GM19238 (cell line): Measurements from ENCODE around the gene DLG4.
"Not testable (repeated sequence)": the region's sequence is repeated elsewhere in the genome, so short reads cannot be mapped to it uniquely, and the experiment has no call there.

Experiments used
- DNase-seq: peaks from one replicate; pipeline ENCODE4 v3.0.0; 2011; ENCODE audit warnings: low spot score; ENCODE audit not compliant: insufficient read length

The DLG4 gene

GRCh38 chr17:7249830-7250229 is 30.2 kb upstream of the DLG4 start:
- DNase-seq: no peak

- no peak for DNase-seq
Measured at GRCh38 chr17:7249214-7249613, 29.6 kb upstream of the DLG4 start.

- DNase-seq: no peak
Measured at GRCh38 chr17:7248796-7249195, 29.2 kb upstream of the DLG4 start.

GRCh38 chr17:7246779-7247178 is 27.1 kb upstream of the DLG4 start:
- no peak for DNase-seq

GRCh38 chr17:7243838-7244237 is 24.2 kb upstream of the DLG4 start:
- not testable (repeated sequence) for DNase-seq

GRCh38 chr17:7243453-7243729 is 23.8 kb upstream of the DLG4 start:
- DNase-seq: no peak

- DNase-seq: peak; percentile 85
Measured at GRCh38 chr17:7242717-7243452, 23.2 kb upstream of the DLG4 start.

- peak; percentile 56 for DNase-seq
Measured at GRCh38 chr17:7241783-7242716, 22.4 kb upstream of the DLG4 start, which contains the start of gene GABARAP. Gene GABARAP, minus strand, starts transcription at chr17:7242449. Its CDS starts 119 bp downstream, at chr17:7242330.

- DNase-seq: no peak
Measured at GRCh38 chr17:7241090-7241733, 21.6 kb upstream of the DLG4 start.

- DNase-seq: no peak
Measured at GRCh38 chr17:7240375-7240774, 20.7 kb upstream of the DLG4 start.

- DNase-seq: peak; percentile 98
Measured at GRCh38 chr17:7239091-7240027, 19.7 kb upstream of the DLG4 start, which contains the start of gene PHF23. Gene PHF23, minus strand, starts transcription at chr17:7239457. Its CDS starts 178 bp downstream, at chr17:7239279.

- DNase-seq: no peak
Measured at GRCh38 chr17:7238420-7239090, 18.9 kb upstream of the DLG4 start.

- DNase-seq: peak; percentile 80
Measured at GRCh38 chr17:7237761-7238419, 18.3 kb upstream of the DLG4 start.

- DNase-seq: no peak
Measured at GRCh38 chr17:7237266-7237760, 17.7 kb upstream of the DLG4 start.

- DNase-seq: no peak
Measured at GRCh38 chr17:7236808-7237207, 17.2 kb upstream of the DLG4 start.

- no peak for DNase-seq
Measured at GRCh38 chr17:7235693-7236665, 16.3 kb upstream of the DLG4 start.

GRCh38 chr17:7234083-7234951 is 14.7 kb upstream of the DLG4 start, which contains the start of gene DVL2:
Gene DVL2, minus strand, starts transcription at chr17:7234517. Its CDS starts 255 bp downstream, at chr17:7234262.
- peak; percentile 98 for DNase-seq
